ENCODE results near the gene NDUFAF3.
A peak's percentile ranks its signal among the peaks of the same experiment; 100 is the strongest.
"Not testable (repeated sequence)": the region's sequence is repeated elsewhere in the genome, so short reads cannot be mapped to it uniquely, and the experiment has no call there.

NDUFAF3 gene

GRCh38 chr3:49007771-49008528, 14.0 kb upstream of the NDUFAF3 start:
- FAIRE-seq (no peak), DNase-seq (ENCODE audit: insufficient read length, low spot score) (peak; percentile 94)
- TF ChIP-seq CTCF (IDR thresholded peaks at IDR 0.05; ENCODE audit: insufficient read depth, missing control alignments), result no peak

- FAIRE-seq; DNase-seq (ENCODE audit: insufficient read length, low spot score): not testable (repeated sequence)
Observed at GRCh38 chr3:49008627-49009026, 13.3 kb upstream of the NDUFAF3 start.

- no peak for DNase-seq (ENCODE audit: insufficient read length, low spot score)
- no peak for FAIRE-seq
- TF ChIP-seq CTCF (IDR thresholded peaks at IDR 0.05; ENCODE audit: insufficient read depth, missing control alignments), result no peak
Observed at GRCh38 chr3:49009396-49009795, 12.5 kb upstream of the NDUFAF3 start.

- FAIRE-seq (no peak), DNase-seq (ENCODE audit: insufficient read length, low spot score) (no peak)
Observed at GRCh38 chr3:49012441-49013017, 9.4 kb upstream of the NDUFAF3 start.

GRCh38 chr3:49013113-49013737, 8.7 kb upstream of the NDUFAF3 start:
- no peak for DNase-seq (ENCODE audit: insufficient read length, low spot score)
- TF ChIP-seq CTCF (IDR thresholded peaks at IDR 0.05; ENCODE audit: insufficient read depth, missing control alignments), result no peak
- no peak for FAIRE-seq

More at GRCh38 chr3:49012441-49013017, 9.4 kb upstream of the NDUFAF3 start:
- TF ChIP-seq CTCF (IDR thresholded peaks at IDR 0.05; ENCODE audit: insufficient read depth, missing control alignments), result no peak

- peak; percentile 26 for TF ChIP-seq CTCF (IDR thresholded peaks at IDR 0.05; ENCODE audit: insufficient read depth, missing control alignments)
- DNase-seq (ENCODE audit: insufficient read length, low spot score) (no peak), FAIRE-seq (no peak)
Observed at GRCh38 chr3:49013738-49014660, 7.9 kb upstream of the NDUFAF3 start.

- no peak for FAIRE-seq
- no peak for TF ChIP-seq CTCF (IDR thresholded peaks at IDR 0.05; ENCODE audit: insufficient read depth, missing control alignments)
- DNase-seq (ENCODE audit: insufficient read length, low spot score), result no peak
Observed at GRCh38 chr3:49015072-49015471, 6.8 kb upstream of the NDUFAF3 start.

Measured in D721Med (cell line).